Measurements from ENCODE around the gene GALNT2.

GRCh38 chr1:230109066-230109465 lies 42.0 kb downstream of the GALNT2 start:
- TF ChIP-seq, protein P1, sequence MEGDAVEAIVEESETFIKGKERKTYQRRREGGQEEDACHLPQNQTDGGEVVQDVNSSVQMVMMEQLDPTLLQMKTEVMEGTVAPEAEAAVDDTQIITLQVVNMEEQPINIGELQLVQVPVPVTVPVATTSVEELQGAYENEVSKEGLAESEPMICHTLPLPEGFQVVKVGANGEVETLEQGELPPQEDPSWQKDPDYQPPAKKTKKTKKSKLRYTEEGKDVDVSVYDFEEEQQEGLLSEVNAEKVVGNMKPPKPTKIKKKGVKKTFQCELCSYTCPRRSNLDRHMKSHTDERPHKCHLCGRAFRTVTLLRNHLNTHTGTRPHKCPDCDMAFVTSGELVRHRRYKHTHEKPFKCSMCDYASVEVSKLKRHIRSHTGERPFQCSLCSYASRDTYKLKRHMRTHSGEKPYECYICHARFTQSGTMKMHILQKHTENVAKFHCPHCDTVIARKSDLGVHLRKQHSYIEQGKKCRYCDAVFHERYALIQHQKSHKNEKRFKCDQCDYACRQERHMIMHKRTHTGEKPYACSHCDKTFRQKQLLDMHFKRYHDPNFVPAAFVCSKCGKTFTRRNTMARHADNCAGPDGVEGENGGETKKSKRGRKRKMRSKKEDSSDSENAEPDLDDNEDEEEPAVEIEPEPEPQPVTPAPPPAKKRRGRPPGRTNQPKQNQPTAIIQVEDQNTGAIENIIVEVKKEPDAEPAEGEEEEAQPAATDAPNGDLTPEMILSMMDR (IDR thresholded peaks at IDR 0.05) = no peak
- TF ChIP-seq MXI1 (IDR thresholded peaks at IDR 0.05; ENCODE audit: low read depth, low read length) (no peak), RAD21 (IDR thresholded peaks at IDR 0.05; ENCODE audit: low read length) (no peak), YY1 (IDR thresholded peaks at IDR 0.05; ENCODE audit: low read depth) (no peak), EP300 (IDR thresholded peaks at IDR 0.05; ENCODE audit: borderline replicate concordance in 1 of 2, low read depth in 1 of 2, low read length in 1 of 2) (no peak)
